SU-DHL-6 (cell line): Measurements from ENCODE around the gene RILPL1.
"Not testable (repeated sequence)": the region's sequence is repeated elsewhere in the genome, so short reads cannot be mapped to it uniquely, and the experiment has no call there.

Experiments used
- EZH2phosphoT487 ChIP-seq: fragments of 200-600 bp; sonication (generic), shearing (Covaris generic); conservative IDR thresholded peaks from 2 replicates; pipeline ENCODE4 v1.6.1; 2018; ENCODE audit warnings: mild to moderate bottlenecking, antibody characterized with exemption, low read length, moderate library complexity, mixed read lengths
- TF ChIP-seq, protein P1 (sequence below): fragments of 200-600 bp; sonication (generic); IDR thresholded peaks from one replicate; pipeline ENCODE4 v1.5.1; 2017; ENCODE audit warnings: antibody characterized with exemption, mild to moderate bottlenecking, low read length, moderate library complexity; ENCODE audit not compliant: insufficient read depth, poor library complexity, severe bottlenecking

DNA sequence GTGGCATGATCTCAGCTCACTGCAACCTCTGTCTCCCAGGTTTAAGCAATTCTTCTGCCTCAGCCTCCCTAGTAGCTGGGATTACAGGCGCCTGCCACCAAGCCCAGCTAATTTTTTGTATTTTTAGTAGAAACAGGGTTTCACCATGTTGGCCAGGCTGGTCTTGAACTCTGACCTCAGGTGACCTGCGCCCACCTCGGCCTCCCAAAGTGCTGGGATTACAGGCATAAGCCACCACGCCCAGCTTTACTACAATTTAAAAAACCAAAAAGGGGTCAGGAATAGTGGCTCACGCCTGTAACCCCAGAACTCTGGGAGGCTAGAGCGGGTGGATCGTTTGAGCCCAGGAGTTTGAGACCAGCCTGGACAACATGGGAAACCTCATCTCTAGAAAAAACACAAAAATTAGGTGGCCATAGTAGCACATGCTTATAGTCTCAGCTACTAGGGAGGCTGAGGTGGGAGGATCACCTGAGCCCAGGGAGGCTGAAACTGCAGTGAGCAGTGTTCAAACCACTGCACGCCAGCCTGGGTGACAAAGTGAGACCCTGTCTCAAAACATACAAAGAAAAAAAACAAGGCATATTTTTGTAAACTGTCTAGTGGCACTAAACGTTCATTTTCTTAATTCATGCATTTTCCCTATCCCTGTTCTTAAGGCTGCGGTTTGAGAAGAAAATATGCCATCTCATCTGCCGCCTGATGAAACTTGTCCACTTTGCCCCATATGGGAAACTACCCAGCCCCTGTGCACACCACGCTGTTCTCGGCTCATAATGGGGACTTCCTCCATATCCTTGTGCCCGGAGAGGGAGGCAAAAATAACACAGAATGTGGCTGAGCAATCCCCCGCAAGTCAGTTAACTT lies 101.3 kb downstream of the RILPL1 start:
- TF ChIP-seq, protein P1, sequence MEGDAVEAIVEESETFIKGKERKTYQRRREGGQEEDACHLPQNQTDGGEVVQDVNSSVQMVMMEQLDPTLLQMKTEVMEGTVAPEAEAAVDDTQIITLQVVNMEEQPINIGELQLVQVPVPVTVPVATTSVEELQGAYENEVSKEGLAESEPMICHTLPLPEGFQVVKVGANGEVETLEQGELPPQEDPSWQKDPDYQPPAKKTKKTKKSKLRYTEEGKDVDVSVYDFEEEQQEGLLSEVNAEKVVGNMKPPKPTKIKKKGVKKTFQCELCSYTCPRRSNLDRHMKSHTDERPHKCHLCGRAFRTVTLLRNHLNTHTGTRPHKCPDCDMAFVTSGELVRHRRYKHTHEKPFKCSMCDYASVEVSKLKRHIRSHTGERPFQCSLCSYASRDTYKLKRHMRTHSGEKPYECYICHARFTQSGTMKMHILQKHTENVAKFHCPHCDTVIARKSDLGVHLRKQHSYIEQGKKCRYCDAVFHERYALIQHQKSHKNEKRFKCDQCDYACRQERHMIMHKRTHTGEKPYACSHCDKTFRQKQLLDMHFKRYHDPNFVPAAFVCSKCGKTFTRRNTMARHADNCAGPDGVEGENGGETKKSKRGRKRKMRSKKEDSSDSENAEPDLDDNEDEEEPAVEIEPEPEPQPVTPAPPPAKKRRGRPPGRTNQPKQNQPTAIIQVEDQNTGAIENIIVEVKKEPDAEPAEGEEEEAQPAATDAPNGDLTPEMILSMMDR: not testable (repeated sequence)
- TF ChIP-seq EZH2phosphoT487: not testable (repeated sequence)
